Measurements from ENCODE around the gene SEPTIN8.

SEPTIN8 gene

DNA sequence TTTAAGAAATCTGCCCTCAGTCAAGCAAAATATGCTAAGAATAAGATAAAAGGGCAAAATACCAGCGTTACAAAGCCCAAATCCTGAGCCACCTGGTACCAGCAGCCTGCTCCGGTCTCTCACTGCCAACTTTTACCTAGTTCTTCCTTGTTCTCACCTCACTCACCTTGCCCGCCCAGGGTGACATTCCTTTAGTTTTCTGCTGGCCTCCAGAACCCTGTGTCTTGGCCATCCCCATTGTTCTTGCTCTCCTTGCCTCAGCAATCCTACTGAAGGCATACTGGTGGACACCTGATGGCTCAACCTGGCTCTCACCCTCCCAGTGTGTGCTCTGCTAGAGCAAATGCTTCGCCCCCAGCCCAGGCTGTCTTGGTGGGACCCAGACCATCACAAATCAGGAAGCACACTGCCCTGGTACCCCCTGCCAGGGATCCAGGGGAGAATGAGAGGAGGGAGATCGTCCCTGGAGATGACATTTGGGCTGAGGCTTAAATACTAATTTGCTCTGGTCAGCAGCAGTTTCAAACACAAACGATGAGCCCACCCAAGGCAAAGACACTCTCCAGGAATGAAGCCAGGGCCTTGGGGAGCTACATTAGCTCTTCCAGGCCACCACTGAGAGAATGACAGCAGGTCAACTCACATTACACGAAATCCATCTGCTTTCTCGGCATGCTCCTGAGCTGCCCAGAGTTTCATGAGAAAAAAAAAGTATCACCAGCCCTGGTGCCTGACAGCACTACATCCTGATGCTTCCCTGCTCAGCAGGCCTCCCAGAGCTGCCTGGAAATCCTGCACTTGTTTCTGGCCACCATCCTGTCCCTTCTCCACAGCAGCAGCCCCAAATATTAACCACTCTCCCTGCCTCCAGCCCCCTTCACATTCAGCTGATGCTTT is 12.2 kb upstream of the SEPTIN8 start:
- intact Hi-C loops (cut with DNase I), result no loop called here
- peak in 1 of 42 donors; percentile 18 for DNase-seq

DNA sequence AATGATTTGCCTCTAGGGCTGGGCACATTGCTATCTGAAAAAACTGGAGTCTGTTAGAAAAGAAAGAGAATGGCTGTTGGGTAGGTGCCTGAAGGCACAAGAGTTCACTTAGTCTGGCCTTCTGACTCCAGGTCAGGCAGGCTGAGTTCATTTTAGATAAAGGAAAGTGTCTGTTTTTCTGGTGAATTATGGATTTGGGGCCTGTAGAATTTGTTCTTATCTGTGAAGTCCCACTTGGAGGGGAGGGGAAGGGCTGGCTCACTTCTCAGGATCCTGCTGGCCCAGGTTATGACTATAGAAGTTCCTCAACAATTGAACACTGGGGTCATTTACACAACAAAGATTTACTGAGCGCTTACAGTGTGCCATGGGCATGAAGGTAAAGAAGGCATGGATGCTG is 11.5 kb upstream of the SEPTIN8 start:
- intact Hi-C loops (cut with DNase I), result no loop called here
- DNase-seq, result peak in 1 of 42 donors; percentile 12

DNA sequence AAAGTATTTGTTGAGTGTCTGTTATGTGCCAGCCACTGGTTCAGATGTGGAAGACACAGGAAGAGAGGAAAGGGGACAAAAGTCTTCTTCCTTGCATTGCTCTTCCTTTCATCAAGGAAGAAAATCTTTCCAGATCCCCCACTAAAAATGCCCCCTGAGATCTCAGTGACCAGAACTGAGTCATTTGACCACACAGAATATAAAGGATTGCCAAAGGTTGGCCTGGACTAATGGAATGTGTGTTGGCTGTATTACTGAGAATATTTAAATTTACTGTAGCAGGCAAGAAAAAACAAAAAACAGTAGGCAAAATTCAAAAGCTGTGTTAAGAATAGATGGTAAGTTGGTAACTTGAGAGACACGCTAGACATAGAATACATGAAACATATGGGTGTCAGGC is 10.0 kb upstream of the SEPTIN8 start:
- no peak for DNase-seq
- intact Hi-C loops (cut with DNase I), result no loop called here

GRCh38 chr5:132785864-132786263 is 8.8 kb upstream of the SEPTIN8 start:
- DNase-seq, result peak in 3 of 42 donors; percentile 1 to 29 (median 21)
- intact Hi-C loops (cut with DNase I), result no loop called here

DNA sequence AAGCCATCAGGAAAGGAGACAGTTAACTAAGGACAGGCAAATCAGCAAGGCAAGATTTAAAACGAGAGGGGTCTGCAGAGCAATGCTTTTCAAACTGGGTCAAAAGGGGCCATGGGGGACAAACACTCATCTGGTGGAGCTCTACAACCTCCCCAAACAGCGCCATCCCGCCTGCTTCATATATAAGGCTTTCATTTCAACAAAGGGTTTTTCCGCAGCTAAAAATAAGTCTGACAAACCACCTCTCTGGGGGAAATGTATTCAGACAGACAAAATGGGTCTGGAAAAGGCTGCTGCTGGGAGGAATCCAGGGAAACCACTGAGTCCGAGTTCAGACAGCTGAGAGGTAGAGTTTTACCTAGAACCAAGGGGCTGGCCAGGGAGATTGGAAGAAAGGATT is 8.3 kb upstream of the SEPTIN8 start:
- peak in 7 of 42 donors; percentile 9 to 47 (median 29) for DNase-seq
- intact Hi-C loops (cut with DNase I), result no loop called here

DNA sequence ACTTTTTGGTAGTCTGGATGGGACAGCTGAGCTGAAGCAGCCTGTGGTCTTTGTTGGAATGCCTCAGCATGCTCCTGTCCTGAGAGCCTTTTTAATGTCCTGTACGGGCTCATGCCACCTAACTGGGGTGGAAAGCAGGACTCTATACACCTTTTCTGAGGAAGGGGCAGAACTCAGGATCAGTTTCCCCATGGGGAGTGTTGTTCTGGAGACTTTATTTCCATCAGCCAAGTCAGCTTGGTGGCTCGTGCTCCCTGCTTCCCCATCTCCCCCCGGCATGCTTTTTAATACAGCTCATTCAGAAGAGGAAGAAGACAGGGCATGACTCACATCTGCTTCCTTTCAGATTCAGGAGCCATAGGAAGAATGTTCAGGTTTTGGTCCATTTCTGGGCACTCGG is 5.1 kb upstream of the SEPTIN8 start:
- intact Hi-C loops (cut with DNase I), result no loop called here
- peak in 11 of 42 donors; percentile 8 to 62 (median 38) for DNase-seq

DNA sequence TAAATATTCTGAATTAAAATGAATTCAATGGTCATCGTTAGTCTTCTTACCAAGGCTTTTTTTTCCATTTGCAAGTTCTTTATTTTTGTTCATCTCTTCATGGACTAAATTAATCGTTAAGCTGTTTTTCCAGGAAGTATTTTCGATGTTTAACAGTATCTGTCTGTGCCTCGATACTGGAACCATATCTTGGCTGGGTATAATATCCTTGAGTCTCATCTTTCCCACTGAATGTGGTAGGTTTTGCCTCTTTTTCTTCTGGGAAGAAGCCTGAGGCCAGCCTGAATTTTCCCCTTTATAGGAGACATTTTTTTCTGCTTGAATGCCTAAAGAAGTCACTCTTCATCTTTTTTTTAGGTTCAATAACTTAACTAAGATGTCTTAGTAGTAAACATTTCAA is 4.0 kb upstream of the SEPTIN8 start:
- DNase-seq, result peak in 3 of 42 donors; percentile 0 to 8 (median 1)
- intact Hi-C loops (cut with DNase I), result no loop called here

DNA sequence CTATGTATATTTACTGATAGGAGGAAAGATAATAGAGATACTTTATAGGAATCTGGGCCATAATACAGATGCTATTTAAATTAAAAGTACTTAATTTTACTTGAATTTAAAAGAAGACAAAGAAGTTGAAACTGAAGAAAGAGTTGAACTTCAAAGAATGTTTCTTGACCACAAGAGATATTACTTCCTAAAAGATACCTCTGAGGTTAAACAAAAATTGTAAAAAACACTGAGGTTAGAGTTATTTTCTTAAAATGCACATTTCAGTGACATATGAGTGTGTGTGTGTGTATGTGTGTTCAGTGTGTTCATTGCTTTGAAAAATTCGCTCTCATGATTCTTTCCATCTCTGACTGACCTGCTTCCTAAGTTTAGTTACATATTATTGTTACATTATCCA is 3.5 kb upstream of the SEPTIN8 start:
- no peak for DNase-seq
- intact Hi-C loops (cut with DNase I), result no loop called here

DNA sequence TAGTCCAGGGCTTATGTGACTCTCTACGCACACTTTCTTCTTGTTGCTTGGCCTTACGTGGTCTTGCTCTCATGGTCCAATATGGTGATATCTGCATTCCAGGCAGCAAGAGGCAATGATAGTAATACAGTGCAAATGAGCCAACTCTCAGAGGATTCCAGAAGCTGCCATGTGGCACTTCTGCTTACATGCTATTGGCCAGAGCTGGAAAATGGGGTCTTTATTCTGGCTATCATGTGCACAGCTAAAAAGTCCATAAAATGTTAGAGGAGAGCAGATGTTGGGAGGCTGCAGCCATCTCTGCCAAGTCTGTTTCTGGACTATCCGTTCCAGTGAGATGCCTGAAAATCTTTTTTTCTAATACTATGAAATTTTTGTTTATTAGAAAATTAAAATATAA is 2.9 kb upstream of the SEPTIN8 start:
- intact Hi-C loops (cut with DNase I), result loop anchor here (5.0 kb wide), 1 partner anchor 32 kb away; the partner anchor contains the start of gene SOWAHA
- peak in 39 of 42 donors; percentile 29 to 91 (median 70) for DNase-seq

- no peak for DNase-seq
- intact Hi-C loops (cut with DNase I), result loop anchor here (5.0 kb wide), 1 partner anchor 33 kb away; the partner anchor contains the start of gene SOWAHA
Observed at GRCh38 chr5:132778856-132779255, 1.8 kb upstream of the SEPTIN8 start.

DNA sequence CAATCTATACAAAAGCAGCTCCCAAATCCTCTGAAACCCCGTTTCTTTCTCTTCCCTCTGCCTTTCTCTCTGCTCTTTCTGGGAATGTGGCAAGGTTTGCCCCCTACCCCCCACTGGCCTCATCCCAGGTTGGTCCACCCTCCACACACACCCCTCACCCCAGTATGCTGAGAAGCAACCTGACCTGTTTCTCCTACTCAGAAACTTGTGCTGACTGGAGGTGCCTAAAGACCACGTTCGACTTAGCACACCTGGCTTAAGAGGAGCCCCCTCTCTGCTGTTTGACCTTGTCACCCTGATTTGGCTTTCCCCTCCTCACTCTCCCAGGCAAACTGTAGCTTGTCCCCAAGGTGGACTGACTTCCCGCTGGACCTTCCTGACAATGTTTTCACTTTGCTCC is 1.1 kb upstream of the SEPTIN8 start:
- peak in 2 of 42 donors; percentile 10 to 26 for DNase-seq
- intact Hi-C loops (cut with DNase I), result loop anchor here (5.0 kb wide), 1 partner anchor 34 kb away; the partner anchor contains the start of gene SOWAHA

DNA sequence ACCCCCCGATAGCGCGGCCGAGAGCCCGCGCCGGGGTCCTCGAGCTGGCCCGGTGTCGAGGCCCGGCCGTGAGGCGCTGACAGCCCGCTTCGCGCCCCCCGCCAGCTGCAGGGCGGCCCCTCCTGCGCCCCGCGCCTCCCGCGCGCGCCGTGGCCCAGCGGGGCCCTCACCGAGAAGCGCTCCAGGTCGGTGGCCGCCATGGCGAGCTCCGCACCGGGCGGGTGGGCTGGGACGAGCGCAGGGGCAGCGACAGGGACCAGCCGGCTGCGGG is 166 bp downstream of the SEPTIN8 start:
- intact Hi-C loops (cut with DNase I), result loop anchor here (5.0 kb wide), 1 partner anchor 35 kb away; the partner anchor contains the start of gene SOWAHA
- DNase-seq, result no peak

DNA sequence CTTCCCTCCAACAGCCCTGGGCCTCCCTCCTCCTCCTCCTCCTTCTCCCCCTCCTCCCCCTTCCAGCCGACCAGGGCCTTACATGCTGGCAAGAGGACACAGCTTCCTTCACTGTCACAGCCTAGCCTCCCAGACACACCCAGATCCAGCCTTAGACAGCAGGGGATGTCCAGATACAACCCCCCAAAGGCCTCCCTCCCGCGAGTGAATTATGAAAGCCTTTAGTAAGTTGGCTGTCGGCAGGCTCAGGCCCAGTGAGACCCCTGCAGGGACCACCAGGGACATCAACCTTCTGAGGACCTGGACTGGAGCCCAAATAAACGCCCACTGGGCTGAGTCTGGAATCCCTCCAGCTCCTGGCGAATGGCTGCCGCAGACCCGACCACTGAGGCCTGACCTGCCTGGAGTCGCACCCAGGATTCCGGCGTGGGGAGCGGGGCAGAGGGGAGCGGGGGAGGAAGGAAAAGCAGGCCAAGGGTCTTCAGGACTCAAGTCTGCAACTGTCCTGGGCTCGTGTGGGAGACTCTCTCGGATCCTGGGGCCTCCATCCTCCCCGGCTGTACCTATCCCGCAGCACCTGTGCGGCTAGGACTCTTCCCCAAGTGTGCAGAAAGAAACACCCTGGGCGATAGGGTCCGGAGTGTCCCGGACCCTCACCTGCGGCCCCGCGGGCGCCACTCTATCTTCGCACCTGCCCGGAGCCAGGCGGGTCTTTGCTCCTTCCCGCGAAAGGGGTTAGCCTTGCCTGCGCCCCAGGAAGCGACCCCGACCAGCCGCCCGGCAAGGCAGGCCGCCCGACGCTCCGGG is 705 bp downstream of the SEPTIN8 start:
- DNase-seq, result peak in 41 of 42 donors; percentile 33 to 87 (median 71)
- intact Hi-C loops (cut with DNase I), result loop anchor here (5.0 kb wide), 1 partner anchor 36 kb away; the partner anchor contains the start of gene SOWAHA

DNA sequence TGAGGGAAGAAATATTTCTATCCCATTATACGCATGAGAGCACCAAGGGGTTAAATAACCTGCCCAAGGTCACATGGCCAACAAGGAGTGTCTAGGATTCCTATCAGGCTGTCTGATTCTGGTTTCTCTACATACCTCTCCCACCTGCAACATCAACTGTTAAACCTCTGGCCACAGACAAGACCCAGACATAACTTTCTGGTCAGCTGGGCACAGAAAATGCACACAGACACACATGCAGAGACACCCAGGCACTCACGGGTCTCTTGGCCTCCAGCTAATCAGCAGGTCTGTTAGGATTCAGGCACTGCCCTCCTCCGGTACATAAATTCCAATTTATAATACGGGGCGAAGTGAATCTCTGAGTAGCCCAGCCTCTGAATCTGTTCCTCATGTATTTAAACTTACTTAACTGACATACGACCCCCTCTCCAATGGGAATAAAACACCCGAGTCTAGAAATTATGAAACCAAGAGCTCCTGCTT is 1.5 kb downstream of the SEPTIN8 start:
- intact Hi-C loops (cut with DNase I), result loop anchor here (5.0 kb wide), 1 partner anchor 37 kb away; the partner anchor contains the start of gene SOWAHA
- DNase-seq, result peak in 7 of 42 donors; percentile 21 to 52 (median 29)

DNA sequence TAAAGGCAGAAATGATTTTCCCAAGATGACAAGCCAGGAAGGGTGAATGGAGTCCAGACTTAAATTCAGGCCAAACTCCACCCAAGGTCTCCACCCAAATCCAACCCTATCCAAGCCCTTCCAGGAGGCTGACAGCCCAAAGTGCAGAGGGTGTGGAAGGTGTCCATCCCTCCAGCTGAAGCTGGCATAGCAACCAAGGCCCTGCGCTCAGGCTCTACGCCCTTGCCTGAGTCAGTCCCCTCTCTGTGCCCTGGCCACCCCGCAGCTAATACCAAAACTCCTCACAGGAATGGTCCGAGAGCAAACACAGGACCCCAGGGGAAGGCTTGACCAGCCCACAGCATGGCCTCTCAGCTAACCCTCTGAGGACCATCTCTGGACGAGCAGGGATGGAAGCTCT is 2.1 kb downstream of the SEPTIN8 start:
- intact Hi-C loops (cut with DNase I), result loop anchor here (5.0 kb wide), 1 partner anchor 37 kb away; the partner anchor contains the start of gene SOWAHA
- DNase-seq, result peak in 3 of 42 donors; percentile 28 to 52 (median 35)

DNA sequence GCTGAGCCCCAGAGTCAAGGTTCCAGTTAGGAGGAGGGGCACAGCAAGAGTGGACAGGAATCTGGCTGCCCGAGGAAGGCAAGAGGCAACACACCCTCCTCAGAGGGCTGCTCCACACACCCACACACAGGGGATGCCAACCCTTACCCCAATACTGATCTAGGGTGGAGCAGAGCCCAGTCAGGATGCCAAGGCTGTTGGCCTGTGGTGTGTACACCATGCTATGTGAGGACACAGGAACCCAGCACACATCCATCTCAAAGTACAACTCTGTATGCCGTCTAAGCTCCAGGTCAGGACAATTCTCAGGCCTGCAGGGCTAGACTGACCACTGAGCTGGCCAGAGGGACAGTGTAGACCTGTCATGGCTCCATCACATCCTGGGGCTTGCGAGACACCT is 2.6 kb downstream of the SEPTIN8 start:
- intact Hi-C loops (cut with DNase I), result no loop called here
- DNase-seq, result peak in 3 of 42 donors; percentile 16 to 32 (median 25)

DNA sequence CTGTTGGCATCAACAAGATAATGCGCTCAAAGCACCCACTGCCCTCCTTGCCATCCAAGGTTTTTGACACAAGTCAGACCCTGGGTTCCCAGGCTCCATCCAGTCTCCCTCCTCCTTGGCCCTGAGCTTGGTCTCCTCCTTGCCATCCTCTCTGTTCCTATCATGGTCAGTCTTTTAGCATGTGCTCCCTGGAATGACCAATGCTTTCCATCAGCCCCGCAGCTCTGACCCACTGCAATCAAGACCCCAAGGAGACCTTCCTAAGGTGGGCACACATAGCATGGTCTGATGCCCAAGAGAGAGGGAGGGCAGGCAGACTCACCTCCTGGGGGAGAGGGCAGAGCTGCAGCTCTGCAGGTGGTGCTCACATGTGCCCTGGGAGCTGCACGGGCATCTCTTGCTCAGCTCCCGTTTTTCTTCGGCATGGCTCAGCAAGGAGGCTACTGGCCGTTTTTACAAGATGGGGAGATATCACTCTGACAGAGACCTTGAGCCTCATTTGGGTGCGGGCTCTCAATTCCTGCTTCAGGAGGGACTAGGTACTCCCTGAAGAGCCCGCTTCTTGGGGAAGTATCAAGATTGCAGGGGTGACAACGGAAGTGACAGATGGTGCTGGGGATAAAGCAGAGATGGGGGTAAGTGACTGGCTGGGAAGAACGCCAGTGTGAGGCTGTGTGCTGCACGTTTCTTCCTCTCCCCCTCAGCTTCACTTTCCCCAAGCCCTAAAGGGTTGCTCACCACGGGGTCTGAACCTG is 3.3 kb downstream of the SEPTIN8 start:
- intact Hi-C loops (cut with DNase I), result no loop called here
- DNase-seq, result peak in 2 of 42 donors; percentile 27 to 30

- intact Hi-C loops (cut with DNase I), result no loop called here
- peak in 19 of 42 donors; percentile 28 to 76 (median 47) for DNase-seq
Observed at GRCh38 chr5:132773114-132773513, 3.9 kb downstream of the SEPTIN8 start.
